BJ (cell line): ENCODE results near the gene TGFBR3L. TPM values are rescaled to one million over a fixed set of nuclear protein-coding genes. Genes with fewer than 3 reads are reported as not detected.
A peak's percentile ranks its signal among the peaks of the same experiment; 100 is the strongest.

Experiments
- CTCF ChIA-PET: fragments of 350-600 bp; formaldehyde crosslinking; extraction: SDS; loops from one replicate; lab custom pipeline; 2021; ENCODE audit warnings: antibody characterized with exemption, inconsistent platforms; lab: Yijun Ruan, JAX
- POLR2A ChIA-PET: fragments of 300-600 bp; sonication (Branson Sonifier 250); formaldehyde crosslinking; extraction: SDS; loops from one replicate; lab custom pipeline; 2021; ENCODE audit warnings: antibody characterized with exemption; lab: Charles Lee
- DNase-seq: peaks from one replicate; pipeline ENCODE4 v3.0.0-alpha.2; 2011; ENCODE audit warnings: low read depth
- H3K27me3 ChIP-seq: 2 replicates; pipeline ENCODE4 v1.6.0; 2011; ENCODE audit warnings: low read length; ENCODE audit not compliant: control insufficient read depth, insufficient read depth
- H3K36me3 ChIP-seq: 2 replicates; pipeline ENCODE4 v1.5.1; 2011; ENCODE audit warnings: low read length; ENCODE audit not compliant: control insufficient read depth, insufficient read depth
- H3K4me3 ChIP-seq: 2 replicates; pipeline ENCODE4 v1.5.1; 2011; ENCODE audit warnings: low read depth, mild to moderate bottlenecking, control low read depth, low read length
- polyA plus RNA-seq: library from polyadenylated mRNA; depleted of rRNA; stranded (reverse); fragments of >200 nt; gene quantifications from 2 replicates; pipeline ENCODE4 v1.2.3, GENCODE V29; 2011
- TF ChIP-seq, protein P1 (sequence below): IDR thresholded peaks from 2 replicates; pipeline ENCODE4 v1.5.1; 2011; ENCODE audit warnings: low read depth, mild to moderate bottlenecking, control low read depth, inconsistent platforms, low read length, moderate library complexity; ENCODE audit not compliant: insufficient read depth

TGFBR3L gene
- polyA plus RNA-seq, 1 experiment: 0.50 TPM

DNA sequence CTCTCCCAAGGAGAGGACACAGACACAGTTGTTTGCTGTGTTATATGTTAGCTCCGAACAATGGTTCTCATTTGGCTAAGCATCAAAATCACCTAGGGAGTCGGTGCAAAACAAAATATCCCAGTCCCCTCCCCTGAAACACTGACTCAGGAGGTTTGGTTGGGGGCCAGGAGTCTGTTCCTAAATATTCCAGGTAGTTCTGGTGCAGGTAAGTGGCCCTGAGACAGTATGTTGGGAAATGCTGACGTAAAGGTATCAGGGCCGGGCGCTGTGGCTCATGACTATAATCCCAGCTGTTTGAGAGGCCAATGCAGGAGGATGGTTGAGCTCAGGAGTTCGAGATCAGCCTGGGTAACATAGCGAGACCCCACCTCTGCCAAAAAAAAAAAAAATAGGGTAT lies 13.3 kb upstream of the TGFBR3L start:
- Histone ChIP-seq H3K4me3 (no peak overlapping the region), H3K36me3 (peaks cover 8% of the 10 kb centered on the region), H3K27me3 (no peaks in the 10 kb centered on the region)
- ChIA-PET CTCF (interaction anchor here (1.3 to 1.5 kb wide), 2 partner anchors 32 to 101 kb away, joined by 3 to 4 read pairs; no protein-coding TSS in a partner anchor), POLR2A (no interaction called here)
- no peak for DNase-seq
- TF ChIP-seq, protein P1, sequence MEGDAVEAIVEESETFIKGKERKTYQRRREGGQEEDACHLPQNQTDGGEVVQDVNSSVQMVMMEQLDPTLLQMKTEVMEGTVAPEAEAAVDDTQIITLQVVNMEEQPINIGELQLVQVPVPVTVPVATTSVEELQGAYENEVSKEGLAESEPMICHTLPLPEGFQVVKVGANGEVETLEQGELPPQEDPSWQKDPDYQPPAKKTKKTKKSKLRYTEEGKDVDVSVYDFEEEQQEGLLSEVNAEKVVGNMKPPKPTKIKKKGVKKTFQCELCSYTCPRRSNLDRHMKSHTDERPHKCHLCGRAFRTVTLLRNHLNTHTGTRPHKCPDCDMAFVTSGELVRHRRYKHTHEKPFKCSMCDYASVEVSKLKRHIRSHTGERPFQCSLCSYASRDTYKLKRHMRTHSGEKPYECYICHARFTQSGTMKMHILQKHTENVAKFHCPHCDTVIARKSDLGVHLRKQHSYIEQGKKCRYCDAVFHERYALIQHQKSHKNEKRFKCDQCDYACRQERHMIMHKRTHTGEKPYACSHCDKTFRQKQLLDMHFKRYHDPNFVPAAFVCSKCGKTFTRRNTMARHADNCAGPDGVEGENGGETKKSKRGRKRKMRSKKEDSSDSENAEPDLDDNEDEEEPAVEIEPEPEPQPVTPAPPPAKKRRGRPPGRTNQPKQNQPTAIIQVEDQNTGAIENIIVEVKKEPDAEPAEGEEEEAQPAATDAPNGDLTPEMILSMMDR: no peak

DNA sequence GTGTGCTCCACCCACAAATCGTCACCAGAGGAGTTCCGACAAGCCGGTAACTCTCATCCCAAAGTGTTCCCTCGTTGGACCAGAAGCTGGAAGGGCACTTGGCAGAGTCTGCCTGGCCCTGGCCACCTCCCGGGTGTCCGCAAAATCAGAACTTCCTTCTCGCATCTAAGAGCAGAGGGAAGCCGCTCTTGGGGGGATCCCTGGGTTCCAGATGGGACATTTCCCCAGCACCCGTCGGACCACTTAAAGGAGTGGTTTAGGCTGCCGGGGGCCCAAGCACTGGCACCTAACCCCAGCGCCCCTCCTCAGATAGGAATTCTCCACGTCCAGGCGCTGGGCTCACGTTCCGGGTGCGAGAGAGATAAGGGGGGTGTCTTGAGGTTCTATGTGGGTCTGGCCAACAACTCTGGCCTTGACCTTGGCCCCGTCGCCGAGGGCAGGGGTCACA lies 11.8 kb upstream of the TGFBR3L start:
- peaks cover 8% of the 10 kb centered on the region for H3K36me3 ChIP-seq
- ChIA-PET CTCF (interaction anchor here (0.9 to 1.2 kb wide), 4 partner anchors 8 to 20 kb away, joined by 3 to 5 read pairs (median 4); no protein-coding TSS in a partner anchor), POLR2A (interaction anchor here (1.3 kb wide), 1 partner anchor 34 kb away, joined by 3 read pairs; no protein-coding TSS in a partner anchor)
- H3K27me3 ChIP-seq: no peaks in the 10 kb centered on the region
- TF ChIP-seq, protein P1: no peak
- no peak for DNase-seq
- H3K4me3 ChIP-seq: peak overlapping the region; percentile 45

DNA sequence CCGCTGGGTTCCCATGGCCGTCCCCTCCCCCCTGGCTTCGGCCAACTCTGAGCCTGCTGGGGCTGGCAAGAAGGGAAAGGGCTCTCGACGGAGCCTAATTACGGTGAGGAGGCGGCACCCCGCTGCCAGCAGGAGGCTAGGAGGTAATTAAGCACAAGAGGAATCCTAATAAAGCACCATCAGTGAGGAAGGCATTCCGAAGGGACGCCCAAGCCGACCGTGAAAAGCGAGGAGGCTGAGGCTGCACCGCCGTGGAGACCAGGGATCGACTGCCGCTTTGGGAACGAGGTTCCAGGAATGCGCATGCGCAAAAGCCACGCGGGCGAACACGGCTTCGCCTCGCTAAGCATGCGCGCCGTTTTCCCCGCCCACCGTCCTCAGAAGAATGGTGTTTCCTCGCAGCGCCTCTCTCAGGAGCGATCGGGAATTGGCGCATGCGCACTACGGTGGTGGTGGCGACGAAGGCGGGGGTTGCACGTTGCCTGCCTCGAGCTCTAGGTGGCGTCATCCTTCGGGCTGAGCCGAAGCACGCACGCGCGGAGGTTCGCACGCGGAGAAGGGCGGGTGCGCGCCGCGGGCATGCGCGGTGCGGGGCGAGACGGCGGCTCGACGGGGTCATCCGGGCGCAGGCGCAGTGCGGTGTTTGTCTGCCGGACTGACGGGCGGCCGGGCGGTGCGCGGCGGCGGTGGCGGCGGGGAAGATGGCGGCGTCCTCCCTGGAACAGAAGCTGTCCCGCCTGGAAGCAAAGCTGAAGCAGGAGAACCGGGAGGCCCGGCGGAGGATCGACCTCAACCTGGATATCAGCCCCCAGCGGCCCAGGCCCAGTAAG lies 11.2 kb upstream of the TGFBR3L start, which contains the start of gene MAP2K7:
Gene MAP2K7, plus strand, starts transcription at position 634 of the 830 bp plus-strand sequence. Its CDS starts 68 bp downstream, at position 702.
- no peaks in the 10 kb centered on the region for H3K27me3 ChIP-seq
- DNase-seq: peak; percentile 93
- H3K36me3 ChIP-seq: peaks cover 8% of the 10 kb centered on the region
- H3K4me3 ChIP-seq: peak within 1 kb of the TSS; percentile 82
- ChIA-PET CTCF (interaction anchor here (0.7 to 1.6 kb wide), 11 partner anchors 9 to 55 kb away, joined by 3 to 8 read pairs (median 4); partner anchors contain the start of gene TIMM44), POLR2A (interaction anchor here (1.0 to 1.3 kb wide), 2 partner anchors 16 to 34 kb away, joined by 3 read pairs; partner anchors contain the start of gene SNAPC2)
- TF ChIP-seq, protein P1: peak; percentile 67

DNA sequence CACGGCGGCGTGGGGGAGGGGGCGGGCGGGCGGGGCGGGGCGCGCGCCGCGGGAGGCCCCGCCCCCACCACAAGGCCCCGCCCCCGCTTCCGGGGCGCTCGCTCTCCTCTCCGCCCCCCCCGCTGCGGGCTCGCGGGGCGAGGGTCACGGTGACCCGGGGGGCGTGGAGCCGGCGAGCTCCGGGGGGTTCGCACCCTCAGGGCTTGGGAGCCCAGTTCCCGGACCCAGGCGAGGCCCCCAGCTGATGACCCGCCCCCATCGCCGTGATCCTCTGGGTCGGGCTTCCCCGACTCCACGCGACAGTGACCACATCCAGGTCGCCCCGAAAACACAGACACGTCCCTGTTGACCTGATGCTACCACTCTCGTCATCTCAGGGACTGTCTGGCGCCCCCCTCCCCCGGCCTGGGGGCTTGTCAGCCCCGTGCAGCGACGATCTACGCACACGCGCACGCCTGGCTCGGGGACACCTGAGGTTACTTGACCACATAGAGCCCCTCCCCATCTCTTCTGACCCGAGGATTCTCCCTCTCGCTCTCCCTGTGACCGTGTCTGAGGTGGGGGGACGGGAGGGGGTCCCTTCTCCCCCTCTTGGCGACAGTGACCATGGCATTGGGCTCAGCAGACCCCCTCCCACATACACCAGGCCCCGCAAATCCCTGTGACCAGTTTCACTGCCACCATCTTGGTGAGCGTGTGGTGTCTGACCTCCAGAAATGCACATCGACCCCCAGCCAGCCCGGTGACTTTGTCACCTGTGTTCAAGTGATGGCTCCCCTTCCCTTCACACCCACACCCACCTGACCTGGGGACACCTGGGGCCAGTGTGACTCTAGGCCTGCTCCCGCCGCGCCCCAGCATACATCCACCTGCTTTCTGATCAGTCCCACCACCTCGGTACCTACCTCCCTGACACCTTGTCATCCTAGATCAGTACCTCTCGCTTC lies 10.3 kb upstream of the TGFBR3L start:
- Histone ChIP-seq H3K4me3 (peak overlapping the region; percentile 82), H3K27me3 (no peaks in the 10 kb centered on the region), H3K36me3 (peaks cover 11% of the 10 kb centered on the region)
- no peak for DNase-seq
- POLR2A ChIA-PET: interaction anchor here (1.0 to 1.3 kb wide), 2 partner anchors 15 to 35 kb away, joined by 3 read pairs; partner anchors contain the start of gene SNAPC2
- TF ChIP-seq, protein P1: no peak
- CTCF ChIA-PET: interaction anchor here (0.7 to 1.6 kb wide), 11 partner anchors 8 to 54 kb away, joined by 3 to 8 read pairs (median 4); partner anchors contain the start of gene TIMM44
